Amniotic stem cell (primary cell): Measurements from ENCODE around the gene SRGAP2.
"Not testable (repeated sequence)": the region's sequence is repeated elsewhere in the genome, so short reads cannot be mapped to it uniquely, and the experiment has no call there.

Source experiments
- DNase-seq: peaks from one replicate; lab custom pipeline; 2025; lab: John Stamatoyannopoulos, UW

The SRGAP2 gene

DNA sequence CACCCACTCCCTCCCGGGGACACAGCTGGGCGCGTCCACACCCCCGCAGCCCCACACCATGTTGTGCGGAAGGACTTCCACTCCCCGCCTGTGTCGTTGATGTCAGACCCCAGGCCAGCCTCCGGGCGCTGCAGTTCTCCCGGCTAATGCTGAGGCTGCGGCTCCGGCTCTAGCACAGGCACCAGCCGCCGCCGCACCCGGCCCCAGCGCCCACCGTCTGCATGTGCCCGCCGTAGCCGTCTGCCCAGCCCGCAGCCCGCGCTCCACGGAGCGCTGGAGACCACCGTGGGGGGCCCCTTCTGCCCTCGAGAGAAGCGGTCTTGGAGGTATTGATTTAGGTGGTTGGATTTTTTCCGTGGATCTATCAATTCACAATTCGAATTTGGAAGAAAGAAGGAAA lies 2.2 kb downstream of the SRGAP2 start:
- not testable (repeated sequence) for DNase-seq

DNA sequence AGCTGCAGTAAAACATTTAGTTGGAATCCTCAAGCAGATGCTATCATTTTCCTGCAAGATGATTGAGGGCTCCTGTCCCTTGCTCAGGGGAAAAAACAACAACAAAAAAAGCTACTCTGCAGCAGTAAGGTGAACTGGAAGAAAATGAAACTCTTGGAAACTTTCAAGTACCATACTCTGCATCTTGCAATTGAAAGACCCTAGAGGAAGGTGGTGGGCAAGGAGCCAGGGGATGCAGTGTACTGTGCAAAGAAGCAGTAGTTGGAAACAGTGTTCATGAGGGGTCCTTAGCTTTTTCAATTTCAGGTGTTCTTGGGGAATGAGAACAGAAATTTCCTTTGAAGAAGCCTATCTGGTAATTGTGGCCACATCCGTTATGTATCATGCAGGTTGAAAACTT lies 7.5 kb downstream of the SRGAP2 start:
- not testable (repeated sequence) for DNase-seq

DNA sequence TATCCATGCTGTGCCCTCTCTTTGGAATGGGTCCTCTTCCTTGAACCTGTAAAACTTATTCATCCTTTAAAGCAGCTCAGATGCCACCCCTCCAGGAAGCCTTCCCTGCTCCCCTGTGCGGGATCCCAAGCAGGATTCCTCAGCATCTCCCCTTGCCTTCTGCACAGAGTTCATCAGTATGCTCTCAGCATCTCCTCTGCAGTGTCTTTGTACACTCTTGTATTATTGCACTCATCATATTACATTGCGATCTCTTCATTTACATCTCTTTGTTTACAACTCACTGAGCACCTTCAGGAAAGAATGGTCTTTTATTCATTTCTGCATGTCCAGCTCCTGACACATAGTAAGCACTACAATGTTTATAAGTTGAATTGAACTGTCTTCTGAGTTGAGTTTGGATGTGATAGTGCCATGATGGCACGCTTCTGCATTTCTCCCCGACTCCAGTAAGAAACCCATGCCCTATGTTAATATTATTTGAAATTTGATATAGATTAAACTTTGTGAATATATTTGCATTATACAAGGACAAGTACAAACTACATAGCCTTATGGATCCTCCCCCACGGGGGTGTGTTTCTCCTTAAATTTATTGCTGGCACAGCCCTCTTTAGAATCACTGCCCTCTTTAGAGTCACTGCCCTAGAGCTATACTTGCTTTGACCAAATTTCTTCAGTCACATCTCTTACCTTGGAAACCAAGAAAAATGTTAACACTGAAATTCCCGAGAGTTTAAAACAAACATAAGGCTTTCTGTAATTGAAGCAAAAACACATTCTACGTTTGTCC lies 12.5 kb downstream of the SRGAP2 start:
- DNase-seq: not testable (repeated sequence)

DNA sequence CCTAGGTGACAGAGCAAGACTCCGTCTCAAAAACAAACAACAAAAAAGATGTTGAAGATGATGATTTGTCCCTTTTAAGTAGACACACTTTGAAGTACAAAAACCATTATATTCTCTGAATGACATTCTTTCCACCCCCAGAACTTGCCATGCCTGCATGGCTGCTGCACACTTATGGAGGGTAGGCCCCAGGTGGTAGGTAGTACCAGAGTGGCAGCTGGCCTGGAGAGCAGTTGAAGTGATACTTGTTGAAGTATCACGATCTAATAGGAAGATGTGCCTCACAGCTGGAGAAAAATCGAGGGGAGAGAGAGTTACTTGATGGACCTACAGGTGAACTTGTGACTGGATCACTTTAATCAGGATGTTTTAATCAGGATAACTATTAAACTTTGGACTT lies 14.9 kb downstream of the SRGAP2 start:
- DNase-seq: not testable (repeated sequence)

DNA sequence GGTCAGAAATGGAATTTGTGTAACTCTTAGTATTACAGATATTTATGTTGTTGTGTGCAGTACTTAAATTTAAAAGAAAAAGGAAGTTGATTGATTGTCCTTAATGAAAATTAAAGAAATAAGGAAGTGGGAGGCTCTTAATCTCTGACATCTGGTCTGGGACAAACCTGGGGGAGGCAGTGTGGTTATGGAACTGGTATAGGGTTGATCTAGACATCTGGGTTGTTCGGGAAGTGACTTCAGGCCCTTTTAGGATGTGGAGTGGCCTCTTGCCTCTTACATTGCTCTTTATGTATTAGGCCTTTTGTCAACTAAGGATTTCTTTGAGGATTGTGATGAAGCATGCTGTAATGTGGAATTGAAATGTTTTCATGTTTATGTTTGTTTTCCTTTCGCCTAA lies 15.4 kb downstream of the SRGAP2 start:
- DNase-seq: not testable (repeated sequence)

DNA sequence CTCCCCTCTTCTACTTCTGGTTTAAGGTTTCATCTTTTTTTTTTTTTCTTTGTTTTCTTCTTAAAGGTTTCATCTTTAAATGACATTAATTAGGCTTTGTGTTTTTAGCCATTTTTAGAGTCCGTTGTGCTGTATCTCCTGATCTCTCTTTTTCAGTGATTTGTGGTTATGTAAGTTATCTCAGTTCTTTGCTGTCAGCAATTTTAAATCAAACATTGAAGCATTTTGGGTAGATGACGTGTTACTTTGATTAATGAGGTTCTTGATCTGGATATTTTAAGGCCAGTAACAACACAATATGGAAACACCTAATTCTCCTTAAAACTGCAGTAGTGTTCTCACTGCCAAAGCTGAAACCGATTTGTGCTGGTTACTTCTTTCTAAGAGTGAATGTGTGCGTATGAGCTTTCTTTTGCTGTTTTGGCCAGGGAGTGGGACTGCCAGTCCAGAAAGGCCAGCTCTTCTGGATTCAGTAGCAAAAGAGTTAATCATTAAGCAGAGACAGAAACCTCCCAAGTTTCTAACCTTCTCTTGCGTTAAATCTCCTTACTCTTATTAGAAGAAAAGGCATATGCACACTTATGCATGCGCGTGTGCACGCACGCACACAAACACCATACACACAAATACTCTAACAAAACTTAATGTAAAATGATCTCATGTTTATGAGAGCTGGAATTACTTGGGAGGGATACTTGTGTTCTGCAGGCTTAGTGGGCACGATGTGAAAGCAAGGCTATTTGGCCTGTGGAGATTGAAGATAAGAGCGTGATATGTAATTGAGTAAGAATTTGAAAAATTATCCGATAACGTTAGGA lies 16.4 kb downstream of the SRGAP2 start:
- DNase-seq: not testable (repeated sequence)

DNA sequence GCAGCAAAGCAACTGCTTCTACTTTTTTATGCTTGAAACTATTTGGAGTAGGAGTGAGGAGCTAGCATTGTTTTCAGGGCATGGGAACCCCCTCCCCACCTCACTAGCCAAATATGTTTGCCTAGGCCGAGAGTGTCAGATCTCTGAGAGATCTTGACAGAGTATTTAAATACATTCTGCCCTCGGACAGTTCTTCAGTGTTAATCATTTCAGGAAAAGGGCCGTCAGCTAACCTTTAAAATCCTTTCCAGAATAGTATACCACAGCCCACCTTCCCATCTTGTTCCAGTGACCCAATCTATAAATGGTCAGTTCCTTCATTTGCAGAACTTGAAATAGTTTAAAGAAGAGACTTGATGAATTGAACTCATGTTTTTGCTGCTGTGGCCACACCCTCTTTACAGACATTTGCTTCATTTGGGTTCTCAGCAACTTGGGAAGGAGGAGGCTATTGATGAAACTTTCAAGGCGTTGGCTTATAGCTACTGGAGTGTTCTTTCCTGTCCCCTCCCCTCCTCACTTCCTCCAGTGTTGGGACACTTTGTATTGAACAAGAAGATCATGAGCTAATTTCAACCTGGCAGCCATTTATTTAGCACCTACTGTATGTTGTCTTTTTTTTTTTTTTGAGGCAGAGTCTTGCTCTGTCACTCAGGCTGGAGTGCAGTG lies 17.1 kb downstream of the SRGAP2 start:
- not testable (repeated sequence) for DNase-seq

DNA sequence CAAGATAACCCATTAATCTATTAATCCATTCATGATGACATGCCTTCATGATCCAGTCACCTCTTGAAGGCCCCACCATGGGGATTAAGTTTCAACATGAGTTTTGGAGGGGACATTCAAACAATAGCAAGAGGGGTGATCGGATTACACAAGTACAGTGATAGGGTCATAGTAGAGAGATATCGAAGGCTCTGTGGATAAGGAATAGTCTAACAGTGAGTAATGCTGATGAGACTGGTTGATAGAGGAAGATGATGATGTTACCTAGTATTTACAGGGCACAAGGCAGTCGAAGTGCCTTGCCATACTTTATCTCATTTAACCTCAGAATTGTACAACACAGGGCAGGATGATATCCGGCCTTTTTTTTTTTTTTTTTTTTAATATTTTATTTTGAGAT lies 18.2 kb downstream of the SRGAP2 start:
- not testable (repeated sequence) for DNase-seq

DNA sequence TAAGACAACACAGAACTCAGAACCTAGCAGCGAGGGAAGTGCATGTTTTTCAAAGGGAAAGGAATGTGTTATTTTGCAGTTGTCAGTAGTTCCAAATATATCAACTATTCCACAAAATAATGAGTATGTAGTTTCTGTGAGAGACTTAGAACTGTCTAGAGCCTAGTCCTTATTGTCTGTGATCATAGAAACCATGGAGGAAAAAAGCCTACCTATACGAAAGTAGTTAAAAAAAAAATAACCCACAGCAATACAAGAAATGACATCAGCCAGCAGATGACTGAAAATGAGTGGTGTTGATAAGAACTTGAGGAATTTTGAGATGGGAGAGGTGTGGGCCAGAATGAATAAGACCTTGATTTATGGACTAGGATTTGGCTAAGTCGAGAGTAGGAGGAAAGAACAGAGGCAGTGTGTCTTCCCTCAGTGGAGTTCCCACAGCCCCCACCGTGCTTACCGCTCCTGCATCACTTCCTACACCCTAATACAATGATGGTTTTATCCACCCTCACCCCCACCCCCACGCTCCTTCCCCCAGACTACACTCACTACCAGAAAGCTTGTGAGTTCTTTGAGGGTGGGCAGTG lies 20.9 kb downstream of the SRGAP2 start:
- not testable (repeated sequence) for DNase-seq

DNA sequence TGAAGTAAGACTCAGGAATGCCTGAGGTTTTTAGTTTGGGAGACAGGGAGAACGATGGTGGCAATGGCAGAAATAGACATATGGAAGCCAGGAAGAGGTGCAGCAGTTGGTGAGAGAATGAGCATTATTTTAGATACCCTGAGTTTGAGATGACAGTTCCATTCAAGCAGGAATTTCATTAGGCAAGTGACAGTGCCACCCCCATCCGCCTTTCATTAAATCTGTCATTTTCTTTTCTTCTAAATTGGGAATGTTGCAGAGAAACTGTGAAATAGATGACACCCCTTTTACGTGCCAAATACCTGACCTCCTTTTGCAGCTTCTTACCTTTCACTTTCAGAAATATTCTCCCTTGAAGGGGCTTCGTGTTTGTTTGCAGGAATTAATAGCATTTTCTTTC lies 22.0 kb downstream of the SRGAP2 start:
- DNase-seq: not testable (repeated sequence)

DNA sequence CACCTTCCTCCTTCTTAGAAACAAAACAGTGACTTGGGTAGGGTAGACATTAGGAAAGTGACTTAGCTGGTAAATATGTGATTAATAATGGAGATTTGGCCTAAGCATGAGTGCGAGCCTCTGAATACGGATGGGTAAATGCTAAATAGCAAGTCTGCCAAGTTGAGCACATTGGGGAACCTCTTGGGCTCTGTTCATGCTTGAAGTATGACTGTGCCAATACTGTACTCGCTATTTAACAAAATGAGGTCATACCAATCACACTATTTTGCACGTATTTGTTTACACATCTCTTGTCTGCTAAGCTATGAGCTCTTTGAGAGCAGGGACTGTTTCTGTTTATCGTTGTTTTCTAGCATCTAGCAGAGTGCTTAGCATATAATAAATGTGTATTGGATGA lies 23.5 kb downstream of the SRGAP2 start:
- not testable (repeated sequence) for DNase-seq

DNA sequence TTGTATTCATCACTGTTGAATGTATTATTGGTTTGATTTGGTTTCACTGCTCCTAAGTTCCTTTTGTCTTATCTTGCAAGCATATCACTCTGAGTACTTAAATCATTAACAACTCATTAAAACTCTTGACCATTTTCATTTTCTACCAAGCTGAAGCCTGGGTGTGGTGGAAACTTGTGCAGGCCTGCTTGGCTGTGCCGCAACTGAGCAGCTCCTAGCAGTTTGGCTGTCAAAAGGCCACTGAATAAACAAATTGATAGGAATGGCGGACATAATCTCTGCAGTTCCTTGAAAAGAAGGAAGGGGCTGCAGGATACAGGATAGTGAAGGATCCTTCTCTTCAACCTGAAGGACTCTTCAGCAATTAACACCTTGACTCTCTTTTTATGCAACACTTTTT lies 25.9 kb downstream of the SRGAP2 start:
- DNase-seq: not testable (repeated sequence)

DNA sequence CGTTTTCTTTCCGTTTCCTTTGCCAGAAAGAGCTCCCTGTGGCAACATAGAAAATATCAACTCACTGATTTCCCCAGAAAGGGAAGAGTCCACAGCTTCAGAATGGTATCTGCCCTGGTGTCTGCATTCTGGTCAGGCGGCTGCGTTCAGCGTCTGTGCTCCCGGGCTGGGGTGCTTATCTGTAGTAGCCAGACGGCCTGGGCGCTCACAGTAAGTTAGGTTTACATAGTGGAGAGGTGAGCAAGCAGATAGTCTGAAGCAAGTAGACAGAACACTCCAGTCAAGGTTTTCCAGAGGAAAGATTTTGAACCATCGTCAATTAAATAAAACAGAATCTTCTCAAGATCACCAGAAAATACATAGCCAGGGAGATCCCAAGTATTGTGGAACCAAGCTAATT lies 28.6 kb downstream of the SRGAP2 start:
- DNase-seq: not testable (repeated sequence)

DNA sequence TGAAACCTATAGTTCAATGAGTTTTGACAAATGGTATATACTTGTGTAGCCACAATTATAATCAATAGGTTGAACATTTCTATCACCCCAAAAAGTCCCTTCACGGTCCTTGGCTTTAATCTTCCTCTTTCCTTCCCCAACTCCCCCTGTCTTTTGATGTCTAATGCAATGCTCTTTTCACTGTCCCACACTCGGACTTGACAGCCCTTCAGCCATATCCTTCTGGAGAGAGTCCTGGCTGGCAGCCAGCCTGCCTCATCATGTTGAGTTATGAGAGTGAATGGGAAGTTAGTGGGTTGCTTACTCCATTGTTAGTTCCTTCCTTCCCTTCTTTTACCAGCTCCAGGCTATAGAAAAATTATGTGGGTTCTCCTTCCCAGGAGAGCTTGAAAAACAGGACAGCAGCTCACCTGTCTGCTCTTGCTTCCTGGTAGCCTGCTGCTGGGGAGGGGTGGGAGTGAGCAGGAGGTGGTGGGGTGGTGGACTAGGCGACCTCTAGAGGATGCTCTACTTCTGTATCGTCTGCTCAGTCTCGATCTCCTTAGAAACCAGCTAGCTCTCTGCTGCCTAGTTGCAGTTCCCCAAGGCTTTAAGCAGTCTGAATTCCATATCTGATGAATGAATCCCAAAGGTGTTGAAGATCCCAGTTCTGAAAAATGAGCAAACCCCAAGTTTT lies 29.8 kb downstream of the SRGAP2 start:
- DNase-seq: not testable (repeated sequence)

DNA sequence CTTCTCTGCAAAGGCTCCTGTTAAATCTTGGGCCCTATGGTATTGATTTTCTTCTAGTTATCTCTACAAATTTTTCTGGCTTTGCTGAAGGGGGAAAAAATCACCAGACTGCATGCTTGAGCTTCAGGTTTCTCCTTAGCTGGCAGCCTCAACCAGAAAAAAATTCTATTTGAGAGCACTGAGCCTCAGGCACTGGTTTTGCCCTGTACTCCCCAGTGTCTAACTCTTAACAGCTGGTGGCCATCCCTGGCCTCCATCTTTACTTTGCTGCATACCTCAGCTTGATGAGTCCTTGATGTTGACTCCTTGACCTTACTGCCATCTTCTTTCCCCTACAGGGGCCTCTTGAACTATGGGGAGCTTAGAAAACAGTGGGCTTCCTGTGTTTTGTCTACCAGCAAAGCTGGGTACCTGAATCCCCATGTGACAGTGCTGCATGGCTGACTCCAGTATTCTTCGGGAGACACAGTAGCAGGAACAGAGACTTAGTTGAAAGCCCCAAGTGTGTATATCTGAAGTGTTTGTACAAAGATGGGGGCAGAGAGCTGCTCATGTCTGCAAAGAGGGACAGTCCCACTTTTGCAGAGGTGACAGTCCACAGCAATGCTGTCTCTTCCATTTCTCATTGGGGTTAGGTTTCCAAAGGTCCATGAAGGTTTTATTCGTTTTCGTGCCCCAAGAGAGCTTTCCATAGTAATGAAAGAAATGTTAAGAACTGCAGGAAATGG lies 31.0 kb downstream of the SRGAP2 start:
- not testable (repeated sequence) for DNase-seq

DNA sequence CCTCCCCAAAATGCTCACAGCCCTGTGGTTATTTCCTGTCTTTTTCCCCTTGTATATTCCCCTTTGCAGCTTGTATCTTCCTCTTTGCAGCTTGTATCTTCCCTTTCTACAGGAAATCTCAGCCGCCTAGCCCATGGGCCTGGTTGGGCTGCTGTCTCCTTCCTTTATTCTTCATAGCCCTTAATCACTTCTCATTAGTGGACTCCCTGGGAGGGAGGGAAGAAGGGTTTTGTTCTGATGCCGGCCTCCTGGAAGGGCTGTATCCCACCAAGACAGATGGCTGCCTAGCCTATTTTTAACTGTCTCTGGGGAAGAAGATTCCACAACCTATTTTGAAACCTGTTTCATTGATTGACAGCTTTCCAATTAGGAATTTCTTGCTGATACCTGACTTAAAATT lies 31.8 kb downstream of the SRGAP2 start:
- not testable (repeated sequence) for DNase-seq

DNA sequence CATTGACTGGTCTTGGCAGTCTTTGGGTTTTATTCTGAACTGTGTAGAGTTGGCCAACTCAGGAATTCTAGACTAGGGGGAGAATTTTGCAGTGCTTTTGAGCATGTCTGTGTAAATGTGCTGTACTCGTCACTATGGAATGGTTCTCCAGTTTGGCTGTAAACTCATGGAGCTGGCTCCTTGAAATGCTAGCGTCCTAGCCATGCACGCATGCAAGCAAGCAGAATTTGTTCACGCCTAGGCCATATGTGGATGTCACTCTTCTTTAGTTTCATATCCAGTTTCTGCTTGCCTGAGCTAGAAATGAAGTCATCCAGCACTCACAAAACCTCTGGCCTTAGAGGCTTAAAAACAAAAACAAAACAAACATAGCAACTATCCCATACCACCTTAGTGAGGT lies 36.9 kb downstream of the SRGAP2 start:
- not testable (repeated sequence) for DNase-seq

DNA sequence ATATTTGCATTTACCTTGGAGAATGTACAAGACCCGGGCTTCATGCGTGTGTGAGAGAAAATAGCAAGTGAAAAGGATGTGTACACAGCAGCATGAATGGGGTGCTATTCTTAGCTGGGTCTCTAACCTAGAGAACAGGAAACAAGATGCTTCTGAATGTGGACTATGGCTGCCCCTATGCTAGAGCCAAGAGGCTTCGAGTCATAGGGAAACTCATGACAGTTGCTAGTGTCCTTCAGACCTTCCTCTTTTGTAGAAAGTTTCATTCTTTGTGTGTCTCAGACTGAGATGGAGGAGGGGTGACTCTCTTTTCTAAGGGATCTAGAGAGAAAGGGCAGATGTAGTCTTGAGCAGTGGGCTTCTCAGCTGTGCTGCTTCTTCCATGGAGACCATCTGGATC lies 40.0 kb downstream of the SRGAP2 start:
- not testable (repeated sequence) for DNase-seq

DNA sequence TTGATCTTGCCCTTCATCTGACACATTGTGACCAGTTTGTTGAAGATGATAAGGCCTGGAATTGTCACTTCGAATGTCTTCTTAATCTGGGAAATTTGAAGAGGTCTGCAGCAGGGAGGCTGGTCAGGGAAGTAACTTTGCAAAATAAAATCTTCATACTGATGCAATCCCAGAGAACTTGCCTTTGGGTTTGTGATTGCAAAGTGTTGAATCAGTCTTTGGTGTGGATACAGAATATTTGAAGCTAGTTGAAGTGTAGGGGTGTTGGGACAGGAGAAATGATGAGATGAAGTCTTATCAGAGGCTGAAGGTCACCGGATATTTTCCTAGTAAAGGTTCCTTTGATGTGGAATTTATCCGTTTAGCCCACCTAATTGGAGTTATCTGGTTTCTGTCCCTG lies 42.1 kb downstream of the SRGAP2 start:
- not testable (repeated sequence) for DNase-seq

DNA sequence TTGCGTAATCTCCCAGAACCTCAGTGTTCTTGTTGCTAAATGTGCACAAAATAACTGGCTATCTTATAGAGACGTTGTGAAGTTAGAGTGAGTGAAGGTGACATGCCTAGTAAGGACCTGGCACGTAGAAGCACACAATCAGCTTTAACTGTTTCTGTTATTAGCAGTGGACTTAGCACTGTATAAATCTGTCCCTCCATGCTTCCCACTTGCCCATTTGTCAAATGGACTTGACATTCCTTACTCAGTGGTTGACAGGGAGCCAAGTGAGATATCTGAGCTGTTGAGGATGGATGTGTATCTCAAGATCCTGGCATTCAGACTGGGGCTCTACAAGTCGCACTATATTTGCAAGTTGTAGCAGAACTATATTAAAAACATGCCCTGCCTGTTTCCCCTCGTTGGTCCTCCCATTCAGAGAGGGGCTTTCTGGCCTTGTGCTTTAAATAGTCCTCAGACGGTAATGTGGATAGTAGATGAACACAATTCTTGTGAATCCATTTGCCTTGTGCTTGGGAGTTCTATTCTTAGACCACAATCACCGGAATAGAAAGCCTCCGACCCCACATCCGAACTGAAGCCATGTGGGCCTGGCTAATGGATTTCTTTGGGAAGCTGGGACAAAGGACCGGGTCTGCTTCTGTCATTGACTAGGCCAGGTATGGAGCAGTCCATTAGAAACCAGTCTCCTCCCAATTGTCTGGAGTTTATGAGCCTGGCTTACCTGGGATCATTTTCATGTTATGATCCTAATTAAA lies 43.0 kb downstream of the SRGAP2 start:
- DNase-seq: not testable (repeated sequence)
